Progenitor cell of endocrine pancreas (in vitro differentiated cells): ENCODE data around the gene C16orf74. TPM values are rescaled to one million over a fixed set of nuclear protein-coding genes. Genes with fewer than 3 reads are reported as not detected.

Experiments
- DNase-seq: peaks from one replicate; pipeline ENCODE4 v3.0.0; 2021; ENCODE audit warnings: low spot score; ENCODE audit not compliant: unreplicated experiment
- H3K27ac Mint-ChIP-seq: 2 replicates; pipeline ENCODE4 v1.8.0; 2021; ENCODE audit warnings: mild to moderate bottlenecking, moderate library complexity, mixed read lengths
- H3K27me3 Mint-ChIP-seq: 2 replicates; pipeline ENCODE4 v1.8.0; 2021; ENCODE audit warnings: mixed read lengths
- H3K36me3 Mint-ChIP-seq: 2 replicates; pipeline ENCODE4 v1.8.0; 2022; ENCODE audit warnings: mixed read lengths; ENCODE audit not compliant: insufficient read depth
- H3K4me1 Mint-ChIP-seq: 2 replicates; pipeline ENCODE4 v1.8.0; 2021; ENCODE audit warnings: low read depth, mixed read lengths
- H3K4me3 Mint-ChIP-seq: 2 replicates; pipeline ENCODE4 v1.8.0; 2021; ENCODE audit warnings: low read depth, mild to moderate bottlenecking, moderate library complexity, mixed read lengths
- H3K9me3 Mint-ChIP-seq: 2 replicates; pipeline ENCODE4 v1.8.0; 2021; ENCODE audit warnings: low read depth, mixed read lengths
- CTCF ChIP-seq: fragments of 200-600 bp; sonication (generic); IDR thresholded peaks from one replicate; pipeline ENCODE4 v1.5.0; 2021; ENCODE audit warnings: antibody characterized with exemption, mild to moderate bottlenecking; ENCODE audit not compliant: unreplicated experiment
- long read RNA-seq: library from polyadenylated mRNA; unstranded; transcript quantifications from one replicate; pipeline ENCODE4 v2.0.0, GENCODE V29; 2020
- total RNA-seq: library from RNA; stranded (reverse); gene quantifications from 2 replicates; pipeline ENCODE4 v1.2.1, GENCODE V29; 2021

C16orf74 gene
- 0.42 and 0.65 TPM in 2 replicates for total RNA-seq
- long read RNA-seq, result 0 reads

- Mint-ChIP-seq H3K4me1 (peaks cover 6% of the 10 kb centered on the region), H3K27ac (no peak within 1 kb of the TSS), H3K36me3 (no peaks in the 10 kb centered on the region), H3K9me3 (no peaks in the 10 kb centered on the region), H3K27me3 (peaks cover 60% of the 10 kb centered on the region), H3K4me3 (peak within 1 kb of the TSS; percentile 75)
- DNase-seq, result no peak
- TF ChIP-seq CTCF, result no peak
Observed at GRCh38 chr16:85750827-85751697, at the start of gene C16orf74. Gene C16orf74, minus strand, starts transcription at chr16:85751096. Its CDS starts 15,879 bp downstream, at chr16:85735217.

GRCh38 chr16:85800321-85800669, 49.4 kb upstream of the C16orf74 start:
- Mint-ChIP-seq H3K27me3 (no peaks in the 10 kb centered on the region), H3K27ac (peak overlapping the region; percentile 99), H3K4me1 (peaks cover 33% of the 10 kb centered on the region), H3K36me3 (peaks cover 36% of the 10 kb centered on the region), H3K4me3 (peak overlapping the region; percentile 86), H3K9me3 (no peaks in the 10 kb centered on the region)
- DNase-seq, result no peak
- no peak for TF ChIP-seq CTCF

- no peak for TF ChIP-seq CTCF
- Mint-ChIP-seq H3K4me3 (peak within 1 kb of the TSS; percentile 89), H3K27ac (peak within 1 kb of the TSS; percentile 99), H3K36me3 (peaks cover 30% of the 10 kb centered on the region), H3K27me3 (no peaks in the 10 kb centered on the region), H3K9me3 (no peaks in the 10 kb centered on the region), H3K4me1 (peaks cover 35% of the 10 kb centered on the region)
- peak; percentile 87 for DNase-seq
Observed at GRCh38 chr16:85799497-85800320, 48.8 kb upstream of the C16orf74 start, which contains the start of the genes COX4I1 and EMC8. Gene COX4I1, plus strand, starts transcription at chr16:85799695. Its CDS starts 1,511 bp downstream, at chr16:85801206. Gene EMC8, minus strand, starts transcription at chr16:85799544. Its CDS starts 249 bp downstream, at chr16:85799295.

- Mint-ChIP-seq H3K27me3 (no peaks in the 10 kb centered on the region), H3K36me3 (peaks cover 27% of the 10 kb centered on the region), H3K4me1 (peaks cover 37% of the 10 kb centered on the region), H3K27ac (peak overlapping the region; percentile 98), H3K9me3 (no peaks in the 10 kb centered on the region), H3K4me3 (peak overlapping the region; percentile 89)
- peak; percentile 34 for DNase-seq
- TF ChIP-seq CTCF, result no peak
Observed at GRCh38 chr16:85798901-85799496, 48.1 kb upstream of the C16orf74 start.
